Measurements from ENCODE around the gene VWA7. TPM values are rescaled to one million over a fixed set of nuclear protein-coding genes. Genes with fewer than 3 reads are reported as not detected.
A peak's percentile ranks its signal among the peaks of the same experiment; 100 is the strongest.

Gene VWA7
- polyA plus RNA-seq, 4 donors, result 2.9 to 11.9 (median 6.4) TPM

DNA sequence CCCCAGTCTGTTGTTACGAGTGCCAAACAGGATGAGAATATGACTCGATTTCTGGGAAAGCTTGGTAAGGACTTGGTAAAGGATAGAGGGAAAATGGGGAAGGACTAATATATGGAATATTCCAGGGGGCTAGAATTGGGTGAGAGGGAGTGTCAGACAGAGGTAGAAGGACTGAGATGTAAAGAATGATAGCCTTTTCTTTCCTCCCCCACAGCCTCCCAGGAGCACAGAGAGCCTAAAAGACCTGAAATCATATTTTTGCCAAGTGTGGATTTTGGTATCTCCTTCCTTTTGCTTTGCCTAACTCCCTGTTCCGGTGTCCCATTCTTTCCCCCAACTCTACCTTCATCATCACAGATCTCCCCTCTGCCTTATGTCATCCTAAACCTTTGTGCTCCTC lies 34.2 kb downstream of the VWA7 start:
- Histone ChIP-seq H3K9me3 (ENCODE audit: control insufficient read depth in 2 of 2, insufficient read depth in 1 of 2, low read depth in 1 of 2, low read length in 1 of 2) (no peaks in the 10 kb centered on the region), H3K27me3 (ENCODE audit: control insufficient read depth in 3 of 3, insufficient read depth in 3 of 3, low read length in 3 of 3) (no peaks in the 10 kb centered on the region), H3K4me1 (ENCODE audit: control insufficient read depth in 3 of 3, insufficient read depth in 2 of 3, low read depth in 1 of 3, low read length in 2 of 3) (peaks cover 2 to 28% (median 3%) of the 10 kb centered on the region in 3 donors), H3K36me3 (ENCODE audit: control insufficient read depth in 3 of 3, insufficient read depth in 2 of 3, low read depth in 1 of 3, low read length in 3 of 3) (peaks cover 0 to 36% (median 2%) of the 10 kb centered on the region in 3 donors), H3K4me3 (ENCODE audit: low read depth in 1 of 3, low read length in 3 of 3) (no peak overlapping the region), H3K27ac (ENCODE audit: low read depth in 1 of 3, low read length in 2 of 3) (no peak overlapping the region)
- DNase-seq, result no peak
- 91 to 96% (median 92%) methylated on average over 3 of the region's 3 CpGs for WGBS, 3 donors
- FAIRE-seq, result no peak

GRCh38 chr6:31741815-31742214 lies 35.3 kb downstream of the VWA7 start:
- H3K4me1 ChIP-seq (ENCODE audit: control insufficient read depth in 3 of 3, insufficient read depth in 2 of 3, low read depth in 1 of 3, low read length in 2 of 3), result peaks cover 3 to 38% (median 8%) of the 10 kb centered on the region in 3 donors
- no peaks in the 10 kb centered on the region for H3K9me3 ChIP-seq (ENCODE audit: control insufficient read depth in 2 of 2, insufficient read depth in 1 of 2, low read depth in 1 of 2, low read length in 1 of 2)
- FAIRE-seq (no peak), DNase-seq (no peak)
- H3K4me3 ChIP-seq (ENCODE audit: low read depth in 1 of 3, low read length in 3 of 3), result no peak overlapping the region
- H3K27me3 ChIP-seq (ENCODE audit: control insufficient read depth in 3 of 3, insufficient read depth in 3 of 3, low read length in 3 of 3), result no peaks in the 10 kb centered on the region
- 66 to 85% (median 78%) methylated on average over 2 of the region's 2 CpGs for WGBS, 3 donors
- no peak overlapping the region for H3K27ac ChIP-seq (ENCODE audit: low read depth in 1 of 3, low read length in 2 of 3)
- H3K36me3 ChIP-seq (ENCODE audit: control insufficient read depth in 3 of 3, insufficient read depth in 2 of 3, low read depth in 1 of 3, low read length in 3 of 3), result peaks cover 0 to 27% (median 0%) of the 10 kb centered on the region in 3 donors

DNA sequence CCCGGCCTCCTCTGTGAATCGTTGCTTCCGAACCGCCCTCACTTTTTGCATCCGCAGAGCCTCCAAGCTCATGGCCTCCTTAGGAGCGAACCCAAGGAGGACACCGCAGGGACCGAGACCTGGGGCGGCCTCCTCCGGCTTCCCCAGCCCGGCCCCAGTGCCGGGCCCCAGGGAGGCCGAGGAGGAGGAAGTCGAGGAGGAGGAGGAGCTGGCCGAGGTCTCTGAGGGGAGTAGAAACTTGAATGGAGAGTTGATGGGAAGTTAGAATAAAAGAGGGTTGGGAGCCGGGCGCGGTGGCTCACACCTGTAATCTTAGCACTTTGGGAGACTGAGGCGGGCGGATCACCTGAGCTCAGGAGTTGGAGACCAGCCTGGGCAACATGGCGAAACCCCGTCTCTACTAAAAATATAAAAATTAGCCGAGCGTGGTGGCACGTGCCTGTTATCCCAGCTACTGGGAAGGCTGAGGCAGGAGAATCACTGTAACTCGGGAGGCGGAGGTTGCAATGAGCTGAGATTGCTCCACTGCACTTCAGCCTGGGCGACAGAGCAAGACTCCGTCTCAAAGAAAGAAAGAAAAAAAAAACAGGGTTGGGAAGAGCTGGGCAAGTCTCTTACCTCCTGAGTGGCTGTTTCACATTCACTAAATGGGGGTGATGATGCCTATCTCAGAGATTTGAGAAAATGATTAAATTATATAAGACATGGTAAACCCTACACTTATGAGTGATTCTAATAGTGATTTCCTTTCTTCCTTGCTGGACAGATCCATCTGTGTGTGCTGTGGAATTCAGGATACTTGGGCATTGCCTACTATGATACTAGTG lies 36.5 kb downstream of the VWA7 start:
- H3K4me1 ChIP-seq (ENCODE audit: control insufficient read depth in 3 of 3, insufficient read depth in 2 of 3, low read depth in 1 of 3, low read length in 2 of 3), result peaks cover 3 to 41% (median 10%) of the 10 kb centered on the region in 3 donors
- H3K4me3 ChIP-seq (ENCODE audit: low read depth in 1 of 3, low read length in 3 of 3), result peak overlapping the region; percentile 60 to 78 (median 74)
- no peaks in the 10 kb centered on the region for H3K27me3 ChIP-seq (ENCODE audit: control insufficient read depth in 3 of 3, insufficient read depth in 3 of 3, low read length in 3 of 3)
- DNase-seq (peak in 1 of 2 donors; percentile 48), FAIRE-seq (no peak)
- no peaks in the 10 kb centered on the region for H3K9me3 ChIP-seq (ENCODE audit: control insufficient read depth in 2 of 2, insufficient read depth in 1 of 2, low read depth in 1 of 2, low read length in 1 of 2)
- 3 to 9% (median 8%) methylated on average over 29 of the region's 29 CpGs for WGBS, 3 donors
- peaks cover 0 to 20% (median 0%) of the 10 kb centered on the region in 3 donors for H3K36me3 ChIP-seq (ENCODE audit: control insufficient read depth in 3 of 3, insufficient read depth in 2 of 3, low read depth in 1 of 3, low read length in 3 of 3)
- peak overlapping the region; percentile 81 to 98 (median 90) for H3K27ac ChIP-seq (ENCODE audit: low read depth in 1 of 3, low read length in 2 of 3)

- DNase-seq (peak; percentile 100), FAIRE-seq (no peak)
- H3K27me3 ChIP-seq (ENCODE audit: control insufficient read depth in 3 of 3, insufficient read depth in 3 of 3, low read length in 3 of 3), result no peaks in the 10 kb centered on the region
- peaks cover 3 to 41% (median 10%) of the 10 kb centered on the region in 3 donors for H3K4me1 ChIP-seq (ENCODE audit: control insufficient read depth in 3 of 3, insufficient read depth in 2 of 3, low read depth in 1 of 3, low read length in 2 of 3)
- H3K9me3 ChIP-seq (ENCODE audit: control insufficient read depth in 2 of 2, insufficient read depth in 1 of 2, low read depth in 1 of 2, low read length in 1 of 2), result no peaks in the 10 kb centered on the region
- peak within 1 kb of the TSS; percentile 94 to 98 (median 97) for H3K27ac ChIP-seq (ENCODE audit: low read depth in 1 of 3, low read length in 2 of 3)
- peak within 1 kb of the TSS; percentile 60 to 78 (median 74) for H3K4me3 ChIP-seq (ENCODE audit: low read depth in 1 of 3, low read length in 3 of 3)
- peaks cover 0 to 25% (median 0%) of the 10 kb centered on the region in 3 donors for H3K36me3 ChIP-seq (ENCODE audit: control insufficient read depth in 3 of 3, insufficient read depth in 2 of 3, low read depth in 1 of 3, low read length in 3 of 3)
- WGBS, 3 donors, result 0% methylated on average over 53 to 58 of the region's 58 CpGs
These were observed 37.3 kb downstream of the VWA7 start, which contains the start of gene MSH5 for GRCh38 chr6:31739639-31740396. MSH5 (plus strand) TSS chr6:31740005; CDS start chr6:31740467, 462 bp downstream.

- no peaks in the 10 kb centered on the region for H3K27me3 ChIP-seq (ENCODE audit: control insufficient read depth in 3 of 3, insufficient read depth in 3 of 3, low read length in 3 of 3)
- FAIRE-seq (no peak), DNase-seq (peak; percentile 95 to 96)
- peak overlapping the region in 1 of 3 donors; percentile 7 for H3K4me3 ChIP-seq (ENCODE audit: low read depth in 1 of 3, low read length in 3 of 3)
- H3K4me1 ChIP-seq (ENCODE audit: control insufficient read depth in 3 of 3, insufficient read depth in 2 of 3, low read depth in 1 of 3, low read length in 2 of 3), result peaks cover 3 to 53% (median 12%) of the 10 kb centered on the region in 3 donors
- H3K36me3 ChIP-seq (ENCODE audit: control insufficient read depth in 3 of 3, insufficient read depth in 2 of 3, low read depth in 1 of 3, low read length in 3 of 3), result peaks cover 0 to 35% (median 2%) of the 10 kb centered on the region in 3 donors
- peak overlapping the region; percentile 94 to 98 (median 97) for H3K27ac ChIP-seq (ENCODE audit: low read depth in 1 of 3, low read length in 2 of 3)
- no peaks in the 10 kb centered on the region for H3K9me3 ChIP-seq (ENCODE audit: control insufficient read depth in 2 of 2, insufficient read depth in 1 of 2, low read depth in 1 of 2, low read length in 1 of 2)
- 1 to 11% (median 5%) methylated on average over 6 of the region's 6 CpGs for WGBS, 3 donors
These were observed 38.8 kb downstream of the VWA7 start for GRCh38 chr6:31737991-31738979.

DNA sequence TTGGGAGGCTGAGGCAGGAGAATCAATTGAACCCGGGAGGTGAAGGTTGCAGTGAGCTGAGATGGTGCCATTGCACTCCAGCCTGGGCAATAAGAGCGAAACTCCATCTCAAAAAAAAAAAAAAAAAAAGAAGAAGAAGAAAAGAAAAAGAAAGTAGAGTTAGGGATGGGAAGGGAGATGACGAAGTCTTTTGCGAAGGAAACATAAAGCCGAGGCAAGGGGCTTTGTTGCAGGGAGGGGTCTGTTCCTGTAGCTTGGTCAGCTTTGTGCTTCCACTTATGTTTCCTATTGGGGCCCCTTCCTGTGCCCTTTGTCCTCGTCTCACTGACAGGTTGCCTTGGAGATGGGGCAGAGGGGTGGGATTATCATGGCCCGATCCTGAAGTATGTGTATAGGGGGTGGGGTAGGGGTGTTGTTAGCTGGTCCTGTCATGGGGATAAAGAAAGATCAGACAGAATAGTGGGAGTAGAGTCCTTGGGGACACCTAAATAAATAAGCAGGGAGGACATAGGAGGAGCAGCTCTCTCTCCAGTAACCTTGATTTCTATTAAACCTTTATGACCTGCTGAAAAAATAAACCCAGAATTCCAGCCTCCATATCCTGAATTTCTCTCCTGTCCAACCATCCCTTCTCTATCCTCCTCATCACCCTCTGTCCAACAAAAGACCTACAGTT lies 39.7 kb downstream of the VWA7 start:
- 3 to 30% (median 24%) methylated on average over 7 of the region's 7 CpGs for WGBS, 3 donors
- peak overlapping the region; percentile 94 to 98 (median 97) for H3K27ac ChIP-seq (ENCODE audit: low read depth in 1 of 3, low read length in 2 of 3)
- FAIRE-seq (no peak), DNase-seq (peak; percentile 60 to 95)
- H3K4me1 ChIP-seq (ENCODE audit: control insufficient read depth in 3 of 3, insufficient read depth in 2 of 3, low read depth in 1 of 3, low read length in 2 of 3), result peaks cover 3 to 53% (median 12%) of the 10 kb centered on the region in 3 donors
- peaks cover 3 to 43% (median 4%) of the 10 kb centered on the region in 3 donors for H3K36me3 ChIP-seq (ENCODE audit: control insufficient read depth in 3 of 3, insufficient read depth in 2 of 3, low read depth in 1 of 3, low read length in 3 of 3)
- no peaks in the 10 kb centered on the region for H3K9me3 ChIP-seq (ENCODE audit: control insufficient read depth in 2 of 2, insufficient read depth in 1 of 2, low read depth in 1 of 2, low read length in 1 of 2)
- H3K27me3 ChIP-seq (ENCODE audit: control insufficient read depth in 3 of 3, insufficient read depth in 3 of 3, low read length in 3 of 3), result no peaks in the 10 kb centered on the region
- H3K4me3 ChIP-seq (ENCODE audit: low read depth in 1 of 3, low read length in 3 of 3), result peak overlapping the region in 1 of 3 donors; percentile 7

- H3K4me3 ChIP-seq (ENCODE audit: low read depth in 1 of 3, low read length in 3 of 3), result peak overlapping the region in 2 of 3 donors; percentile 72 to 79
- H3K27ac ChIP-seq (ENCODE audit: low read depth in 1 of 3, low read length in 2 of 3), result peak overlapping the region; percentile 92 to 98 (median 97)
- peak in 1 of 2 donors; percentile 53 for DNase-seq
These were observed 40.3 kb downstream of the VWA7 start for GRCh38 chr6:31736768-31737314.

More at GRCh38 chr6:31736768-31737314, 40.3 kb downstream of the VWA7 start:
- Histone ChIP-seq H3K36me3 (ENCODE audit: control insufficient read depth in 3 of 3, insufficient read depth in 2 of 3, low read depth in 1 of 3, low read length in 3 of 3) (peaks cover 6 to 42% (median 7%) of the 10 kb centered on the region in 3 donors), H3K4me1 (ENCODE audit: control insufficient read depth in 3 of 3, insufficient read depth in 2 of 3, low read depth in 1 of 3, low read length in 2 of 3) (peaks cover 3 to 57% (median 12%) of the 10 kb centered on the region in 3 donors), H3K27me3 (ENCODE audit: control insufficient read depth in 3 of 3, insufficient read depth in 3 of 3, low read length in 3 of 3) (no peaks in the 10 kb centered on the region), H3K9me3 (ENCODE audit: control insufficient read depth in 2 of 2, insufficient read depth in 1 of 2, low read depth in 1 of 2, low read length in 1 of 2) (no peaks in the 10 kb centered on the region)
- WGBS, 3 donors, result 14 to 28% (median 24%) methylated on average over 10 of the region's 10 CpGs
- no peak for FAIRE-seq

Measured in small intestine (tissue), 7 donors.